ENCODE data around the gene ZNF552. TPM values are rescaled to one million over a fixed set of nuclear protein-coding genes. Genes with fewer than 3 reads are reported as not detected.

Gene ZNF552
- total RNA-seq, 4 donors from 2014 or later = 3.9 to 10.4 (median 5.4) TPM

DNA sequence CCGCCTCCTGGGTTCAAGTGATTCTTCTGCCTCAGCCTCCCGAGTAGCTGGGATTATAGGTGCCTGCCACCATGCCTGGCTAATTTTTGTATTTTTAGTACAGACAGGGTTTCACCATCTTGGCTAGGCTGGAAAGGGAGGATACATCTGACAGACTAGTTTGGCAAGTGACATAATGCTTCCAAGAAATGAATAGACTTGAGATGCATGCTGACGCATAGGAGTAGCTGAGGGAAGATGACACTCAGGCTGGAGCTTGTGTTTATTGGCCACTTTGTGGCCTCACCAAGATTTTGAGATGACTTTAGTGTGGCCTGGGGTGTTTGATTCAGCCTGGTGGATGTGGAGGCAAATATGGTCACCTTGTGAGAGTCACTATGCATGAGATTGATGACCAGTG is 41.2 kb downstream of the ZNF552 start:
- TF ChIP-seq, protein P1, sequence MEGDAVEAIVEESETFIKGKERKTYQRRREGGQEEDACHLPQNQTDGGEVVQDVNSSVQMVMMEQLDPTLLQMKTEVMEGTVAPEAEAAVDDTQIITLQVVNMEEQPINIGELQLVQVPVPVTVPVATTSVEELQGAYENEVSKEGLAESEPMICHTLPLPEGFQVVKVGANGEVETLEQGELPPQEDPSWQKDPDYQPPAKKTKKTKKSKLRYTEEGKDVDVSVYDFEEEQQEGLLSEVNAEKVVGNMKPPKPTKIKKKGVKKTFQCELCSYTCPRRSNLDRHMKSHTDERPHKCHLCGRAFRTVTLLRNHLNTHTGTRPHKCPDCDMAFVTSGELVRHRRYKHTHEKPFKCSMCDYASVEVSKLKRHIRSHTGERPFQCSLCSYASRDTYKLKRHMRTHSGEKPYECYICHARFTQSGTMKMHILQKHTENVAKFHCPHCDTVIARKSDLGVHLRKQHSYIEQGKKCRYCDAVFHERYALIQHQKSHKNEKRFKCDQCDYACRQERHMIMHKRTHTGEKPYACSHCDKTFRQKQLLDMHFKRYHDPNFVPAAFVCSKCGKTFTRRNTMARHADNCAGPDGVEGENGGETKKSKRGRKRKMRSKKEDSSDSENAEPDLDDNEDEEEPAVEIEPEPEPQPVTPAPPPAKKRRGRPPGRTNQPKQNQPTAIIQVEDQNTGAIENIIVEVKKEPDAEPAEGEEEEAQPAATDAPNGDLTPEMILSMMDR (IDR thresholded peaks at IDR 0.05; ENCODE audit: low read depth) = no peak

DNA sequence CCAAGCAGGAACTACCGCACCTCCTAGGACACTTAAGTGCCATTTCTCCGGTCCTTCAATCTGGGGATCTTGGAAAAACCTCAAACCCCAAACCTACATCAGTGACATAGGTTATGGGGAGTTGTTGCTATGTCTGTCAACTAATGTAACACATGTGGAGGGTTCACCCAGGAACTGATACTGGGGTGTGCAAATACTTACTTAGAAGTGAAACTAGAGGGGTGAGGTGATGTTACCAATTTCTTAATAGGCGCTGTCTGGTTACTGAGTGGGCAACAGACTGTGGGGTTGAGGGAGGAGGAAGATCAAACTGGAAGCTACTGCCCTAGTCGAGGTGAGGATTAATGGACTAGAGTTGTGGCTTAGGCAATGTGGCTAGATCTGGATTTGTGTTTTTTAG is 43.3 kb downstream of the ZNF552 start:
- TF ChIP-seq, protein P1 (IDR thresholded peaks at IDR 0.05; ENCODE audit: low read depth) = no peak

DNA sequence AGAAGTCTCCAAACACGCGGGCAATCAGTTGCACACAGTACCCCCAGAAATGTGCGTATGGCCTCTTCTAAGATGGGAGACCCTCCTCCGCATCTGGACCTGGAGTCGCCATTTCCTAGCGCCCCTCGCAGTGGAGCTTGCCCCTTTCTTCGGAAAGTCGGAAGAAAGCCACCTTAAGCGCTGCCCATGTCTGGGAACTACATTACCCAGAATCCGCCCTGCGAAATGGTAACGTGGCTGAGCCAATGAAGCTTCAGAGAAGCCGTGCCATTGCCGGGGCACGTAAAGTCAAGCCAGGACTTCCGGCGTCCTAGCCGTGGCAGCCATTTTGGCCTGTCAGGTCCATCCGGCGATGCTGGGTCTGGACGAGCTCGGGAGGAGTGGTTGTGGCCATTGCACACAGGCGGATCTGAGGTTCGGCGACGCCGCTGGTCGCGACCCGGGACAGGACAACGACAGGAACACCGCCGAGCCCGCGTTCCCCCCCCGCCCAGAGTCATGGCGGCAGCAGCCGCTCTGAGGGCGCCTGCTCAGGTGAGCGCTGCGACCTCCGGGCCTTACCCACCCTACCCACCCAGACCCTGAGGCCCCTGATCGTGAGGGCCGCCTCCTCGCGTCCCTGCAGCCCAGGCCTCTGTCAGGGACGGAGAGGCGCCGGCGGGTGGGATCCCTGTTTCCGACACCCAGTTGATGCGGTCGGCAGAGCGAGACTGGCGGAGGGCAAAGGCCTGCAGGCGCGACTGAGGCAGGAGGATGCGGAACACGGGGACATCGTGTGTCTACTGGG is 45.2 kb downstream of the ZNF552 start, which contains the start of gene ZNF586:
TSS of gene ZNF586 (plus strand) at position 332 of the 787 bp plus-strand sequence. CDS start at position 499, 167 bp downstream.
- TF ChIP-seq, protein P1 (IDR thresholded peaks at IDR 0.05; ENCODE audit: low read depth) = no peak

DNA sequence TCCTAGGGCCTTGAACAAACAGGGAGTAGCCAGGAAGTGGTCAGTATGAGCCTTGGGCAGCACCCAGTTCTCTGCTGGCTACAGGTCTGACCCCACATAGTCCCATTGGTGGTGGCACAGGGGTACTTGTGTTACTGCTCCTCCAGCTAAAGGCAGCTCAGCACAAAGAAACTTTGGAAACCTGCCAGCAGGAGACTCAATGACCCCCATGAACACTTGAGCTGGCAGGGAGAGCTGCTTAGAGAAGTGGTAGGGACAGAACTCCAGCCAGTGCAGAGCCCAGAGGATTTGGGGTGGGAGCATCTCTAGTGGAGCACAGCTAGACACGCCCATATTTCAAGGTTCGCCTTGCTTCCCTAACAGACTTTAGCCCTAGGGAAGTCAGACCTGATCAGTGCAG is 55.6 kb downstream of the ZNF552 start:
- TF ChIP-seq, protein P1 (IDR thresholded peaks at IDR 0.05; ENCODE audit: low read depth) = no peak

DNA sequence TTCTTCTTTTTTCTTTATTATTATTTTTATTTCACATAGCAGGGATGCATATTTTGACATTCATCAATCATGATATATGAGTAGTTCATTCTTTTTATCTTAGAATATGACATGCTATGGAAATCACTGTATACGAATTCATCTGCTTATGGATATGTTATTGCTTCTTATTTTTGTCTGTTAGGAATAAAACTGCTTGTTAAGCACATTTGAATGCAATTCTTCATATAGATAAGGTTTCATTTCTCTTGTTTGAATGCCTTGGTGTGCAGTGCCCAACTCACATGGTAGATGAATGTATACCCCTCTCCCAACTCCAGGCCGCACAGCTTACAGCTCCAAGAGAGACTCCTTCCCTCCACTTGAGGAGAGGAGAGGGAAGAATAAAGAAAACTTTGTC is 56.8 kb downstream of the ZNF552 start:
- TF ChIP-seq, protein P1 (IDR thresholded peaks at IDR 0.05; ENCODE audit: low read depth) = no peak

Other genes starting within 250 kb of the ZNF552 start
- 1 to 10 TPM; 2.9 to 4.7 (median 3.4) TPM for gene ZNF416, start 236.0 kb downstream of the ZNF552 start, total RNA-seq
- 1 to 10 TPM in 3 of 4 donors, under 1 TPM in 1; 0.65 to 8.7 (median 3.9) TPM for gene ZIK1, start 230.8 kb downstream of the ZNF552 start, total RNA-seq
- gene ZNF530, start 215.0 kb downstream of the ZNF552 start, total RNA-seq = 1 to 10 TPM; 1.1 to 3.8 (median 2.6) TPM
- 10 to 100 TPM; 10.6 to 20.3 (median 13.1) TPM for gene ZNF134, start 200.7 kb downstream of the ZNF552 start, total RNA-seq
- 10 to 100 TPM in 2 of 4 donors, 1 to 10 TPM in 2; 8.2 to 11.0 (median 10.0) TPM for gene ZNF211, start 181.7 kb downstream of the ZNF552 start, total RNA-seq
- gene ZSCAN4, start 146.0 kb downstream of the ZNF552 start, total RNA-seq = not detected
- 1 to 10 TPM; 3.6 to 6.8 (median 6.3) TPM for gene ZNF551, start 132.9 kb downstream of the ZNF552 start, total RNA-seq
- 1 to 10 TPM; 1.9 to 3.0 (median 2.7) TPM for gene ZNF154, start 105.7 kb downstream of the ZNF552 start, total RNA-seq
- 1 to 10 TPM; 3.9 to 8.1 (median 6.4) TPM for gene ZNF671, start 87.3 kb downstream of the ZNF552 start, total RNA-seq
- gene ZNF776, start 68.1 kb downstream of the ZNF552 start, total RNA-seq = 10 to 100 TPM in 2 of 4 donors, 1 to 10 TPM in 2; 8.8 to 10.9 (median 10.1) TPM
- gene ZNF586, start 45.2 kb downstream of the ZNF552 start, total RNA-seq = 10 to 100 TPM; 17.8 to 22.5 (median 20.9) TPM
- 10 to 100 TPM; 10.0 to 17.5 (median 12.3) TPM for gene ZNF587B, start 15.4 kb upstream of the ZNF552 start, total RNA-seq
- gene ZNF587, start 34.9 kb upstream of the ZNF552 start, total RNA-seq = 10 to 100 TPM; 14.5 to 30.5 (median 19.9) TPM
- gene ZNF814, start 74.1 kb upstream of the ZNF552 start, total RNA-seq = 1 to 10 TPM; 6.8 to 9.0 (median 8.7) TPM
- 10 to 100 TPM; 13.9 to 19.2 (median 15.0) TPM for gene ZNF417, start 101.7 kb upstream of the ZNF552 start, total RNA-seq
- 1 to 10 TPM; 2.5 to 5.1 (median 4.3) TPM for gene ZNF418, start 120.5 kb upstream of the ZNF552 start, total RNA-seq
- gene ZNF256, start 132.8 kb upstream of the ZNF552 start, total RNA-seq = 1 to 10 TPM; 3.1 to 7.0 (median 4.9) TPM
- under 1 TPM in 1 of 4 donors, not detected in 3; 0.68 TPM for gene C19orf18, start 159.6 kb upstream of the ZNF552 start, total RNA-seq
- gene ZNF606, start 187.9 kb upstream of the ZNF552 start, total RNA-seq = 10 to 100 TPM; 10.0 to 41.6 (median 13.9) TPM
- not detected for gene ZSCAN1, start 219.1 kb upstream of the ZNF552 start, total RNA-seq
- 1 to 10 TPM; 1.1 to 6.2 (median 3.4) TPM for gene ZNF135, start 244.4 kb upstream of the ZNF552 start, total RNA-seq